Spleen (tissue), 7 donors: ENCODE measurements around the gene DIP2C.

ENCODE experiments used
- POLR2A ChIP-seq, 3 donors: fragments of 450-650 bp; IDR thresholded peaks; one replicate each; pipeline ENCODE4 v1.5.1; 2017; ENCODE audit warnings: antibody characterized with exemption in 3 of 3, mild to moderate bottlenecking in 1 of 3
- POLR2AphosphoS5 ChIP-seq, 3 donors: sonication (generic); formaldehyde crosslinking; IDR thresholded peaks; one replicate each; pipeline ENCODE4 v1.5.1; 2017; ENCODE audit warnings: antibody characterized with exemption in 3 of 3
- TF ChIP-seq, protein P1 (sequence below), 11 experiments: fragments of 200-600 bp in 7 of 11; fragments of 450-650 bp in 4 of 11; sonication (generic) in 4 of 11; IDR thresholded peaks in 8 of 11; conservative IDR thresholded peaks in 3 of 11; 1 replicate in 7 of 11; 2 replicates in 4 of 11; pipeline versions ENCODE4 v1.4.0 to v1.8.0; 2016 to 2021; ENCODE audit warnings: antibody characterized with exemption in 11 of 11, inconsistent platforms in 4 of 11, mild to moderate bottlenecking in 1 of 11
- donor health status: DM: no; HTN: no; CAD: no; lungs with moderate emphysema.
- donor health status: DM: no; HTN: no; CAD: no.
- donor health status: DM: no; HTN: no; CAD: no.

DNA sequence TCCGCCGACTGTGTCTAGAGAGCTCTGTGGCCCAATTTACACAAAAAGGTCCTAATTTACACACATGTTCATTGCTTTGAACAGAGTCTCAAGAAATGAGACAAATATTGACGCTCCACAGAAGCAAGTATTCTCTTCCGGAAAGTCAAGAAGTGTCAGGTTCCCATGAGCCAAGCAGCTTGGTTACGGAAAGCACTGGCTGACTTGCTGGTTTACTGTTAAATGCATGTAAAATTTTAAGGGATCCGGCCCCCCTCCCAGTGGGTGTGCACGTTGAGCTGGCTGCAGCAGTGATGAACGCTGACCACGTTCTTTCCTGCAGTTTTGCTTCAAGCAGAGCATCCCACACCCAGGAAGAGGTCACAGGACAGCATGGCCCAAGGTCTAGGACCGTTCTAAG lies 76.8 kb downstream of the DIP2C start:
- TF ChIP-seq POLR2A (IDR thresholded peaks at IDR 0.05) (no peak), POLR2AphosphoS5 (IDR thresholded peaks at IDR 0.05) (no peak)
- TF ChIP-seq, protein P1, sequence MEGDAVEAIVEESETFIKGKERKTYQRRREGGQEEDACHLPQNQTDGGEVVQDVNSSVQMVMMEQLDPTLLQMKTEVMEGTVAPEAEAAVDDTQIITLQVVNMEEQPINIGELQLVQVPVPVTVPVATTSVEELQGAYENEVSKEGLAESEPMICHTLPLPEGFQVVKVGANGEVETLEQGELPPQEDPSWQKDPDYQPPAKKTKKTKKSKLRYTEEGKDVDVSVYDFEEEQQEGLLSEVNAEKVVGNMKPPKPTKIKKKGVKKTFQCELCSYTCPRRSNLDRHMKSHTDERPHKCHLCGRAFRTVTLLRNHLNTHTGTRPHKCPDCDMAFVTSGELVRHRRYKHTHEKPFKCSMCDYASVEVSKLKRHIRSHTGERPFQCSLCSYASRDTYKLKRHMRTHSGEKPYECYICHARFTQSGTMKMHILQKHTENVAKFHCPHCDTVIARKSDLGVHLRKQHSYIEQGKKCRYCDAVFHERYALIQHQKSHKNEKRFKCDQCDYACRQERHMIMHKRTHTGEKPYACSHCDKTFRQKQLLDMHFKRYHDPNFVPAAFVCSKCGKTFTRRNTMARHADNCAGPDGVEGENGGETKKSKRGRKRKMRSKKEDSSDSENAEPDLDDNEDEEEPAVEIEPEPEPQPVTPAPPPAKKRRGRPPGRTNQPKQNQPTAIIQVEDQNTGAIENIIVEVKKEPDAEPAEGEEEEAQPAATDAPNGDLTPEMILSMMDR (IDR thresholded peaks at IDR 0.05 in 8 of 11, conservative IDR thresholded peaks at IDR 0.05 in 3 of 11) = no peak
